Eye (tissue), 1 donor: ENCODE data around the gene MRPL30.
"Not testable (repeated sequence)": the region's sequence is repeated elsewhere in the genome, so short reads cannot be mapped to it uniquely, and the experiment has no call there.

ENCODE experiments used
- DNase-seq: peaks from one replicate; pipeline ENCODE4 v3.0.0-alpha.2; 2015

MRPL30 gene

GRCh38 chr2:99187011-99187410 lies 6.0 kb downstream of the MRPL30 start:
- no peak for DNase-seq

- DNase-seq: no peak
Measured at GRCh38 chr2:99188357-99188756, 7.4 kb downstream of the MRPL30 start.

GRCh38 chr2:99190548-99190947 lies 9.6 kb downstream of the MRPL30 start:
- no peak for DNase-seq

GRCh38 chr2:99192364-99192763 lies 11.4 kb downstream of the MRPL30 start:
- not testable (repeated sequence) for DNase-seq

- DNase-seq: no peak
Measured at GRCh38 chr2:99198103-99198841, 17.3 kb downstream of the MRPL30 start.

- DNase-seq: no peak
Measured at GRCh38 chr2:99200076-99200800, 19.3 kb downstream of the MRPL30 start.

GRCh38 chr2:99201959-99202678 lies 21.1 kb downstream of the MRPL30 start:
- no peak for DNase-seq

- no peak for DNase-seq
Measured at GRCh38 chr2:99205491-99205890, 24.5 kb downstream of the MRPL30 start.

GRCh38 chr2:99216096-99216495 lies 35.1 kb downstream of the MRPL30 start:
- no peak for DNase-seq

GRCh38 chr2:99217929-99218501 lies 37.0 kb downstream of the MRPL30 start:
- DNase-seq: no peak

GRCh38 chr2:99233177-99233576 lies 52.2 kb downstream of the MRPL30 start:
- not testable (repeated sequence) for DNase-seq

- DNase-seq: no peak
Measured at GRCh38 chr2:99238599-99238998, 57.6 kb downstream of the MRPL30 start.

- DNase-seq: no peak
Measured at GRCh38 chr2:99240431-99240830, 59.4 kb downstream of the MRPL30 start.

- no peak for DNase-seq
Measured at GRCh38 chr2:99242151-99242550, 61.2 kb downstream of the MRPL30 start.
